IMR-90 (cell line): Measurements from ENCODE around the gene TMEM100. TPM values are rescaled to one million over a fixed set of nuclear protein-coding genes. Genes with fewer than 3 reads are reported as not detected.

Experiments
- ATAC-seq: fragments of 200-7000 bp; cut with Tn5 transposase; 2 replicates; pipeline ENCODE4 v1.9.1; 2020; ENCODE audit warnings: low read depth, mild to moderate bottlenecking, moderate library complexity
- BruUV-seq: library from RNA; stranded (reverse); fragments of 400-500 nt; replicated peaks from 2 replicates; lab custom pipeline; 2021; lab: Mats Ljungman, UMichigan
- CTCF ChIA-PET: fragments of 300-600 bp; formaldehyde crosslinking; extraction: SDS; loops from one replicate; lab custom pipeline; 2021; ENCODE audit warnings: antibody characterized with exemption; lab: Yijun Ruan, JAX
- POLR2A ChIA-PET: fragments of 300-600 bp; sonication (Branson Sonifier 250); formaldehyde crosslinking; loops from one replicate; lab custom pipeline; 2022; ENCODE audit warnings: antibody characterized with exemption; ENCODE audit not compliant: unreplicated experiment; lab: Charles Lee
- DNase-seq: peaks from one replicate; pipeline ENCODE4 v3.0.0; 2013
- H2AFZ ChIP-seq: replicated peaks from 2 replicates; pipeline ENCODE3; 2013; ENCODE audit warnings: low read length, mild to moderate bottlenecking; ENCODE audit not compliant: poor library complexity
- H2AK5ac ChIP-seq: 2 replicates; pipeline ENCODE4 v1.6.1; 2013; ENCODE audit warnings: low read depth, low read length, inconsistent platforms
- H2AK9ac ChIP-seq: replicated peaks from 2 replicates; pipeline ENCODE3; 2013; ENCODE audit warnings: mild to moderate bottlenecking, low read depth, low read length, moderate library complexity; ENCODE audit not compliant: poor library complexity
- H2BK120ac ChIP-seq: 2 replicates; pipeline ENCODE4 v1.6.1; 2013; ENCODE audit warnings: low read depth, low read length, inconsistent platforms
- H2BK15ac ChIP-seq: 3 replicates; pipeline ENCODE4 v1.6.1; 2013; ENCODE audit warnings: low read depth, low read length, inconsistent platforms
- H2BK20ac ChIP-seq: 2 replicates; pipeline ENCODE4 v1.6.1; 2013; ENCODE audit warnings: low read depth, mild to moderate bottlenecking, inconsistent platforms, low read length, moderate library complexity
- H2BK5ac ChIP-seq: 2 replicates; pipeline ENCODE4 v1.6.1; 2013; ENCODE audit warnings: mild to moderate bottlenecking, low read depth, low read length, inconsistent platforms; ENCODE audit not compliant: poor library complexity, severe bottlenecking
- H3K14ac ChIP-seq: replicated peaks from 2 replicates; pipeline ENCODE4 v1.6.1; 2013; ENCODE audit warnings: low read depth, low read length, inconsistent platforms
- H3K18ac ChIP-seq: 2 replicates; pipeline ENCODE4 v1.6.1; 2013; ENCODE audit warnings: low read depth, low read length, control low read depth
- H3K23ac ChIP-seq: 2 replicates; pipeline ENCODE4 v1.6.1; 2013; ENCODE audit warnings: low read depth, low read length, inconsistent platforms
- H3K27ac ChIP-seq: 2 replicates; pipeline ENCODE4 v1.5.1; 2013; ENCODE audit warnings: mild to moderate bottlenecking, control low read depth, low read length; ENCODE audit not compliant: insufficient read depth
- H3K27me3 ChIP-seq: 2 replicates; pipeline ENCODE4 v1.6.1; 2013; ENCODE audit warnings: low read length; ENCODE audit not compliant: control insufficient read depth, insufficient read depth
- H3K36me3 ChIP-seq: 2 replicates; pipeline ENCODE4 v1.6.1; 2013; ENCODE audit warnings: low read length, mixed read lengths; ENCODE audit not compliant: control insufficient read depth, insufficient read depth
- H3K4ac ChIP-seq: 2 replicates; pipeline ENCODE4 v1.6.1; 2013; ENCODE audit warnings: low read depth, low read length, inconsistent platforms
- H3K4me1 ChIP-seq: 2 replicates; pipeline ENCODE4 v1.6.1; 2013; ENCODE audit warnings: low read length, mixed read lengths; ENCODE audit not compliant: control insufficient read depth, insufficient read depth
- H3K4me2 ChIP-seq: 2 replicates; pipeline ENCODE4 v1.6.1; 2013; ENCODE audit warnings: low read depth, mild to moderate bottlenecking, control low read depth, low read length, moderate library complexity
- H3K4me3 ChIP-seq: 2 replicates; pipeline ENCODE4 v1.5.1; 2013; ENCODE audit warnings: low read depth, mild to moderate bottlenecking, control low read depth, low read length, moderate library complexity; ENCODE audit not compliant: insufficient read depth
- H3K56ac ChIP-seq: 2 replicates; pipeline ENCODE4 v1.6.1; 2013; ENCODE audit warnings: low read length, inconsistent platforms; ENCODE audit not compliant: insufficient read depth; ENCODE audit errors: extremely low read depth
- H3K79me1 ChIP-seq, 2 experiments: 2 replicates each; pipeline ENCODE4 v1.6.1; 2013; ENCODE audit warnings: low read length in 2 of 2, inconsistent platforms in 1 of 2, low read depth in 1 of 2
- H3K9ac ChIP-seq: 2 replicates; pipeline ENCODE4 v1.6.1; 2013; ENCODE audit warnings: low read depth, low read length, control low read depth
- H3K9me1 ChIP-seq: 2 replicates; pipeline ENCODE4 v1.6.1; 2013; ENCODE audit warnings: low read length, inconsistent platforms; ENCODE audit not compliant: insufficient read depth
- H3K9me3 ChIP-seq: 2 replicates; pipeline ENCODE4 v1.6.1; 2013; ENCODE audit warnings: low read length; ENCODE audit not compliant: control insufficient read depth, insufficient read depth
- H4K20me1 ChIP-seq: 2 replicates; pipeline ENCODE4 v1.6.1; 2013; ENCODE audit warnings: low read length, inconsistent platforms; ENCODE audit not compliant: insufficient read depth
- H4K5ac ChIP-seq: 2 replicates; pipeline ENCODE4 v1.6.1; 2013; ENCODE audit warnings: mild to moderate bottlenecking, low read depth, low read length, control low read depth
- H4K8ac ChIP-seq, 2 experiments: 2 replicates each; pipeline ENCODE4 v1.6.1; 2013; ENCODE audit warnings: low read depth in 2 of 2, low read length in 2 of 2, control low read depth in 1 of 2, inconsistent platforms in 1 of 2
- H4K91ac ChIP-seq: 2 replicates; pipeline ENCODE4 v1.6.1; 2013; ENCODE audit warnings: low read depth, low read length, inconsistent platforms; ENCODE audit not compliant: insufficient read depth
- BHLHE40 ChIP-seq: fragments of 150-350 bp; IDR thresholded peaks from 2 replicates; pipeline ENCODE4 v1.6.1; 2016; ENCODE audit warnings: mild to moderate bottlenecking, low read depth, low read length
- CEBPB ChIP-seq: IDR thresholded peaks from 2 replicates; pipeline ENCODE4 v1.6.1; 2012; ENCODE audit warnings: low read depth, low read length, improper control_type of control experiment
- CHD1 ChIP-seq: IDR thresholded peaks from 2 replicates; pipeline ENCODE4 v1.6.1; 2012; ENCODE audit warnings: low read depth, low read length, improper control_type of control experiment
- FOS ChIP-seq: fragments of 150-350 bp; IDR thresholded peaks from 2 replicates; pipeline ENCODE4 v1.6.1; 2016; ENCODE audit warnings: low read depth, low read length
- MAFK ChIP-seq: IDR thresholded peaks from 2 replicates; pipeline ENCODE4 v1.6.1; 2012; ENCODE audit warnings: low read depth, low read length, improper control_type of control experiment
- MAZ ChIP-seq: IDR thresholded peaks from 2 replicates; pipeline ENCODE4 v1.6.1; 2012; ENCODE audit warnings: low read depth, mild to moderate bottlenecking, low read length, improper control_type of control experiment, moderate library complexity, borderline replicate concordance
- MXI1 ChIP-seq: IDR thresholded peaks from 2 replicates; pipeline ENCODE4 v1.6.1; 2012; ENCODE audit warnings: low read depth, mild to moderate bottlenecking, low read length, moderate library complexity, borderline replicate concordance
- NFE2L2 ChIP-seq: fragments of 150-350 bp; IDR thresholded peaks from 2 replicates; pipeline ENCODE4 v1.6.1; 2016; ENCODE audit warnings: low read depth, mild to moderate bottlenecking, low read length
- POLR2A ChIP-seq: IDR thresholded peaks from 2 replicates; pipeline ENCODE4 v1.6.1; 2012; ENCODE audit warnings: mild to moderate bottlenecking, low read depth, low read length
- RAD21 ChIP-seq: IDR thresholded peaks from 2 replicates; pipeline ENCODE4 v1.6.1; 2012; ENCODE audit warnings: low read length, improper control_type of control experiment
- RCOR1 ChIP-seq: IDR thresholded peaks from 2 replicates; pipeline ENCODE4 v1.6.1; 2012; ENCODE audit warnings: mild to moderate bottlenecking, low read length, improper control_type of control experiment; ENCODE audit not compliant: insufficient replicate concordance
- RFX5 ChIP-seq: IDR thresholded peaks from 2 replicates; pipeline ENCODE4 v1.8.0; 2012; ENCODE audit warnings: low read depth, mild to moderate bottlenecking, low read length, moderate library complexity
- SMC3 ChIP-seq: fragments of 150-350 bp; IDR thresholded peaks from 2 replicates; pipeline ENCODE4 v1.6.1; 2016; ENCODE audit warnings: low read depth, mild to moderate bottlenecking, antibody characterized with exemption, low read length, moderate library complexity
- WGBS, 2 experiments: methylation state at CpG; one replicate each; pipeline versions ENCODE4 v1.1.5 to v1.1.7; 2013; ENCODE audit warnings: missing lambda C conversion rate in 2 of 2; ENCODE audit not compliant: insufficient read length in 1 of 2; ENCODE audit errors: extremely low coverage in 2 of 2; 5-methylcytosine and 5-hydroxymethylcytosine counted together
- dilution Hi-C: fragments of 300-500 bp; cut with HindIII; formaldehyde crosslinking; loops from one replicate; pipeline ENCODE4 v1.14.3; 2018; ENCODE audit warnings: low sequenced_read_pairs; ENCODE audit not compliant: unreplicated experiment
- in situ Hi-C: fragments of 300-500 bp; cut with MboI; formaldehyde crosslinking; loops from 3 replicates; pipeline ENCODE4 v1.14.3; 2019; ENCODE audit warnings: low sequenced_read_pairs, inconsistent platforms, mixed read lengths
- intact Hi-C: fragments of 100-400 bp; cut with micrococcal nuclease; formaldehyde crosslinking; loops from 2 replicates; pipeline ENCODE4 v1.10.0; 2022
- polyA plus RNA-seq, 3 experiments: library from polyadenylated mRNA; depleted of rRNA; stranded (reverse); fragments of >200 nt; gene quantifications; 2 replicates each; pipeline ENCODE4 v1.2.3, GENCODE V29; 2012; ENCODE audit warnings: low replicate concordance in 1 of 3
- total RNA-seq: library from RNA; depleted of rRNA; stranded (reverse); fragments of >200 nt; gene quantifications from 2 replicates; pipeline ENCODE4 v1.2.3, GENCODE V29; 2012
- TF ChIP-seq, protein P1 (sequence below): conservative IDR thresholded peaks from 2 replicates; pipeline ENCODE4 v1.5.1; 2012; ENCODE audit warnings: mild to moderate bottlenecking, low read depth, low read length, improper control_type of control experiment
- TF ChIP-seq, protein P2 (sequence below): fragments of 150-350 bp; IDR thresholded peaks from 2 replicates; pipeline ENCODE4 v1.6.1; 2016; ENCODE audit warnings: low read depth, mild to moderate bottlenecking, low read length, moderate library complexity, borderline replicate concordance
- TF ChIP-seq, protein P3 (sequence below): fragments of 150-350 bp; IDR thresholded peaks from 2 replicates; pipeline ENCODE4 v1.6.1; 2017; ENCODE audit warnings: mild to moderate bottlenecking, antibody characterized with exemption, low read length, low read depth

Gene TMEM100
- total and polyA plus RNA-seq, 2 of the 4 experiments (the other 2 are of a cell fraction): 0.21 to 0.36 TPM

DNA sequence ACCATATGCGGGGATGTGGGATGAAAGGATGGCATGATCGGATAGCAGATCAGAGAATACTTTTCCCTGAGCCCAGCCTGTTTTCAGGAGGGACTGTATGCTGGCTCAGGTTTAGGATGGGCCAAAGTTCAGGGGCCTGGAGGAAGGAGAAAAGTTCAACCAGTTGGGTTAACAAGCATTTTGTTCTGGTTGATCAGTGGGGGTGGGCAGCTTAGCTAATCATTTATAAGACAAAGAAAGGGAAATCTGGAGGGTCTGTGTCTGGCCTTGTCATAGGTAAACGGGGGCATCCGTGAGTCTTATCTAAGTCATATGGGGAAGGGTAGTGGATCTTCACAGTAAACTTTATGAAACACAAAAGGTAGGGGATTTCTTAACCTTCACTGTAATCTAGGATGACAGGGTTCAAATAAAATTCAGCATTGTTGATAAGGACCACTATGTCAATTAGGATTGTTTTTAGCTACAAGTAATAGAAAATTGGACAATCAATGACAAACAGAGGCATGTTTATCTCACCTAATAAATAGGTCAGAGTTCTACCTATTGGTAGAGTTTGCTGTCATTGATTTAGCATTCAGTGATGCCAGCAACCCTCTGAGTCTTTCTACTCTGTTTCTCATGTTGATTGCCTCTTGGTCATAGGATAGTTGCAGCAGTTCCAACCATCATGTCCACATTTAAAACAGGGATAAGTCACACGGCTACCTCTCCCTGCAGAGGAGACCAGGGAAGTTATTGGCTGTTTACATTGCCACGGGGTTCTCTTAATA, 39.6 kb upstream of the TMEM100 start:
- DNase-seq: no peak
- Histone ChIP-seq H3K18ac (no peak overlapping the region), H2AFZ (no peak overlapping the region), H2AK5ac (no peak overlapping the region), H3K4ac (no peak overlapping the region), H2BK120ac (no peak overlapping the region), H3K4me2 (no peak overlapping the region), H3K4me3 (no peak overlapping the region), H3K9me1 (no peaks in the 10 kb centered on the region; the same call in 1 of the 2 replicates), H3K36me3 (no peaks in the 10 kb centered on the region), H3K56ac (no peak overlapping the region), H2BK15ac (no peak overlapping the region), H3K9ac (no peak overlapping the region), H2AK9ac (no peak overlapping the region), H3K79me1 (peaks cover 13 to 30% of the 10 kb centered on the region in 2 experiments), H3K23ac (no peak overlapping the region), H4K91ac (no peak overlapping the region), H3K14ac (no peak overlapping the region), H3K9me3 (no peaks in the 10 kb centered on the region), H4K8ac (no peak overlapping the region), H4K5ac (no peak overlapping the region), H2BK5ac (no peak overlapping the region), H4K20me1 (no peaks in the 10 kb centered on the region), H3K27ac (no peak overlapping the region), H3K4me1 (no peaks in the 10 kb centered on the region), H2BK20ac (no peak overlapping the region), H3K27me3 (no peaks in the 10 kb centered on the region)
- intact Hi-C loops: no loop called here
- POLR2A ChIA-PET: no interaction called here
- WGBS, 2 experiments: 83% methylated on average over 1 of the region's 6 CpGs; no CpG with 5 or more reads in 1 of the 2 experiments
- CTCF ChIA-PET: no interaction called here
- in situ Hi-C loops: no loop called here
- dilution Hi-C loops: no loop called here
- TF ChIP-seq CHD1 (no peak), SMC3 (no peak), MAZ (no peak), BHLHE40 (no peak), RFX5 (no peak), CEBPB (no peak), FOS (no peak), MAFK (no peak), MXI1 (no peak), NFE2L2 (no peak), RCOR1 (no peak), POLR2A (no peak), RAD21 (no peak)
- TF ChIP-seq, protein P1, sequence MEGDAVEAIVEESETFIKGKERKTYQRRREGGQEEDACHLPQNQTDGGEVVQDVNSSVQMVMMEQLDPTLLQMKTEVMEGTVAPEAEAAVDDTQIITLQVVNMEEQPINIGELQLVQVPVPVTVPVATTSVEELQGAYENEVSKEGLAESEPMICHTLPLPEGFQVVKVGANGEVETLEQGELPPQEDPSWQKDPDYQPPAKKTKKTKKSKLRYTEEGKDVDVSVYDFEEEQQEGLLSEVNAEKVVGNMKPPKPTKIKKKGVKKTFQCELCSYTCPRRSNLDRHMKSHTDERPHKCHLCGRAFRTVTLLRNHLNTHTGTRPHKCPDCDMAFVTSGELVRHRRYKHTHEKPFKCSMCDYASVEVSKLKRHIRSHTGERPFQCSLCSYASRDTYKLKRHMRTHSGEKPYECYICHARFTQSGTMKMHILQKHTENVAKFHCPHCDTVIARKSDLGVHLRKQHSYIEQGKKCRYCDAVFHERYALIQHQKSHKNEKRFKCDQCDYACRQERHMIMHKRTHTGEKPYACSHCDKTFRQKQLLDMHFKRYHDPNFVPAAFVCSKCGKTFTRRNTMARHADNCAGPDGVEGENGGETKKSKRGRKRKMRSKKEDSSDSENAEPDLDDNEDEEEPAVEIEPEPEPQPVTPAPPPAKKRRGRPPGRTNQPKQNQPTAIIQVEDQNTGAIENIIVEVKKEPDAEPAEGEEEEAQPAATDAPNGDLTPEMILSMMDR: no peak
- TF ChIP-seq, protein P2, sequence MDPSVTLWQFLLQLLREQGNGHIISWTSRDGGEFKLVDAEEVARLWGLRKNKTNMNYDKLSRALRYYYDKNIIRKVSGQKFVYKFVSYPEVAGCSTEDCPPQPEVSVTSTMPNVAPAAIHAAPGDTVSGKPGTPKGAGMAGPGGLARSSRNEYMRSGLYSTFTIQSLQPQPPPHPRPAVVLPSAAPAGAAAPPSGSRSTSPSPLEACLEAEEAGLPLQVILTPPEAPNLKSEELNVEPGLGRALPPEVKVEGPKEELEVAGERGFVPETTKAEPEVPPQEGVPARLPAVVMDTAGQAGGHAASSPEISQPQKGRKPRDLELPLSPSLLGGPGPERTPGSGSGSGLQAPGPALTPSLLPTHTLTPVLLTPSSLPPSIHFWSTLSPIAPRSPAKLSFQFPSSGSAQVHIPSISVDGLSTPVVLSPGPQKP: no peak
- TF ChIP-seq, protein P3, sequence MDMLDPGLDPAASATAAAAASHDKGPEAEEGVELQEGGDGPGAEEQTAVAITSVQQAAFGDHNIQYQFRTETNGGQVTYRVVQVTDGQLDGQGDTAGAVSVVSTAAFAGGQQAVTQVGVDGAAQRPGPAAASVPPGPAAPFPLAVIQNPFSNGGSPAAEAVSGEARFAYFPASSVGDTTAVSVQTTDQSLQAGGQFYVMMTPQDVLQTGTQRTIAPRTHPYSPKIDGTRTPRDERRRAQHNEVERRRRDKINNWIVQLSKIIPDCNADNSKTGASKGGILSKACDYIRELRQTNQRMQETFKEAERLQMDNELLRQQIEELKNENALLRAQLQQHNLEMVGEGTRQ: no peak
- BruUV-seq: no TSS peak
- no peak for ATAC-seq
